NK-92 treated with Interleukin-12 subunit alpha and Interleukin-12 subunit beta, amount 100 ng/mL, for 24 hours (cell line): ENCODE data around the gene SH3TC1.

Experiments used
- DNase-seq: peaks from one replicate; lab custom pipeline; 2025; lab: John Stamatoyannopoulos, UW

Gene SH3TC1

DNA sequence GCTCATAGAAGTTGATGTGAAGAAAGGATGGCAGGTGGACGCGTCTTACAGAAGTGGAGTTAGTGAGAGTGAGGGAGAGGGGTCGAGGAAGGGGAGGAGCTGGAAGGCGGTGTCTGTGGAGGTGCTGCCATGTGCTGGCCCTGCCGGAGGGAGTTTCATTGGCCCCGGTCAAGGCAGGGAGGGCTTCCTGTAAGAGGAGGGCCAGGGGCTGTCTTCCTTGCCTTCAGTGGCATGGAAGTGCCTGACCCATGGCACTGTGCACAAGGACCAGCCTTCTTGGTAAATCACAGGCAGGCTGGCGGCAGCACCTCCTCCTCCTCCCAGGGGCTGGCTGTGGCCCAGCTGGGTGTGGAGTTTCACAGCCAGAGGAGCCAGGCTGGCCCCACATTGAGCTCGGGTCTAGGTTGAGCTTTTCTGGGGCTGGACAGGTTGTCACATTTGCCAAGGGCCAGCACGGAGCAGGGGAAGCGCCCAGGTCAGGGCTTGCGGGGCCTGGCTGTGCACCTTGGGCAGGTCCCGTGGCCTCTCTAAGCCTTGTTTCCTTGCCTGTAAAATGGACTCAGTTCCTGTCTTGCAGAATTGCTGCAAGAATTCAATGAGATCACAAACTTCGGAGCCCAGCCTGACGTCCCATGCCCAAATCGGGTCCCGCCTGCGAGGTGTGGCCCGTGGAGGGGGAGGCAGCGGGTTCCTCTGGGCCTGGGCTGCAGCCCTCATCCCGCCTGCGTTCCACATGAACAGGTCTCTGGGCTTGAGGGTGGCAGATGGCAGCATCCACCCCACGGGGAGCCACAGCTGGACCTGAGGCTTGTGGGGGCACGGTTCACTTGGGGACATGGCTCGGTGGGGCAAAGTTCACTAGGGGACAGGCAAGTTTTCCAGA is 77.5 kb downstream of the SH3TC1 start:
- DNase-seq = no peak

DNA sequence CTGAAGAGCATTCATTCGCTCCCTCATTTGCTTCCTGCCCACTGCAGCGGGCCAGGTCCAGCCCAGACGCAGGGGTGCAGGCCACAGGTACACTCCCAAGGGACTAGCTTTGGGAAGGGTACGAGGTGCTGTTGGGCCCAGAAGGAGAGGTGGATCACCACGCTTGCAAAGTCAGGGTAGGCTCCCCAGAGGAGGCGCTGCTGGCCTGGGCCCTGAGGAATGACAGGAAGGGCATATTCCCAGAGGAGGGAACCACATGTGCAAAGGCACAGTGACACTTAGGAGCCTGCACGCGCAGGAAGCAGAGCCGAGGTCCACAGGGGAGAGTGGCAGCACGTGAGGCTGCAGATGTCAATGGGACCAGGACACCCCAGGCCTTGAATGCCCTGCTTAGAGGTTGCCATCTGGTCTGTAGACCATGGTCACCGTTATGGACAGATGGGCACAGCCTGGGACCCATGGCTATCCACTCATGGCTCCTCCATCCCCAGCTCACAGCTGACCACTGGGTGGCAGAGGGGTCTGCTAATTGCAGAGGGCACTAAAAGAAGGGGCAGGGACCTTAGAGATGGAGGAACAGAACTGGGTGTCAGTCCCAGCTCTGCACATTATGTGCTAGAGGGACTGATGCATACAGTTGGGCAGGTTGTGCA is 78.4 kb downstream of the SH3TC1 start:
- DNase-seq = no peak

- DNase-seq = no peak
Observed at GRCh38 chr4:8278009-8278395, 78.9 kb downstream of the SH3TC1 start.

GRCh38 chr4:8278421-8279287 is 79.6 kb downstream of the SH3TC1 start:
- no peak for DNase-seq

DNA sequence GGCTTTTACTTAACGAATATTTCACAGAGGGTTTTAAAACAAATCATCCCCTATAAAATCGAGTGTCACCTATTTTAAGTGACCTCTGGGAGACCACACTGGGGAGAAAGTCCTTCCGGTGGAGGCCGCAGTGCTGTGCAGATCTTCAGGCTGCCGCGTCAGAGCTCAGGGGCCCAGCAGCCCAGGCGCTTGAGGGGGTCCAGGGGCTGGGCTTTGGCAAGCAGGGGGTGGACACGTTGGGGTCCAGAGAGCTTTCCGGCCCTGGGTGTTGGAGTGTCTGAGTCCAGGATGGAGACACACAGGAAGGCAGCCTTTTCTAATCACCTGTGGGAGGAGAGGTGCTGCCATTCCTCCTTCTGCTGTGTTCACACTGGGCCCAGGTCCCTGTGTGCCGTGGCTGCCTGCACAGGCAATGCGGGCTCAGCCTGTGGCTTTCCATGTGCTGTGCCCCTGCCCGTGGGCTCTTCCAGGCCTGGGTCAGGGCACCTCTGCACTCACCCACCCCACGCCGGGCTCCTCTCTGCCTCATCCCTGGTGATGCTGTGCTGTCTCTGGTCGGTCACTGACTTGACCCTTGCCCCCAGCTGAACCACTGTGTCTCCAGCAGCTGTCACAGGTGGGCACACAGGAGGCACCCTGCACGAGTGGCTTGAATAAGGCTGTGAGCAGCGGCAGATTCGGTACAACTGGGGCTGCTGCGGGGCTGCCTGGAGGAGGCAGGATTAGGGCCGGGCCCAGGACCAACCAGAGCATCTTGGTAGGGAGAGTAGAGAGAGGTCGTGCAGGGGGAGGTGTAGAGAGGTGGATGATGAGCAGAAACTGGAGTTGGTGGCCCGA is 80.4 kb downstream of the SH3TC1 start:
- DNase-seq = no peak

DNA sequence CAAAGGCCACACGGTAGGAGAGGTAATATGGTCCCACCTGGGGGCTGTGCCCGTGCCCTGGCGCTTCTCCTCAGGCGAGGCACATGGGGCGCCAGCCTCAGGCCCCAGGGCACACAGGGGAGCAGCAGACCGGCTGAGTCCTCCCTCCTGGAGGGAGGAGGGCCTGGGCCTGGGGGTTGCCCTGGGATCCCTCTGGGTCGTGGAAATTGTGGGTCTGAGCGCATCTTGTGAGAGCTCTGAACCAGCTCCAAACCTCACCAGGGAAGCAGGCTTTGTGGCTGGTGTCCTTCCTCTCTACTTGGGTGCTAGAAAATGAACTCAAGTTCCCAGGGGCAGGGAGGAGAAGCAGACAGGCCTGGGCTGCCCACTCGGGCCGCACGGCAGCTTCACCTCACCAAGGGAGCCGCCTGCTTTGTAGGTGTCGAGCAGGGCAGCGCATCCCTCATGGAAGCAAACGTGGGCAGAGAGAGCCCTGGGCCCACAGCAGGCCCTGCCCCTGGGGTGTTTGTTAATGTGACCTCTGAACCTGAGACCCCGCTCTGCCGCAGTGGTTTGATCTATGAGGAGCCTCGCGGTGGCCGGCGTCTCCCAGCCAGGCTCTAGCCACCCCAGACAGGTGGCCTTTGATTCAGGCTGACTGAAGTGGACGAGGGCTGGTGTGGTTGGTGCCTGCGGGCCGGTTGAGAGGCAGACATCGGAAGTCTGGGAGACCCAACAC is 81.2 kb downstream of the SH3TC1 start:
- DNase-seq = no peak

GRCh38 chr4:8280876-8281440 is 81.9 kb downstream of the SH3TC1 start:
- no peak for DNase-seq

DNA sequence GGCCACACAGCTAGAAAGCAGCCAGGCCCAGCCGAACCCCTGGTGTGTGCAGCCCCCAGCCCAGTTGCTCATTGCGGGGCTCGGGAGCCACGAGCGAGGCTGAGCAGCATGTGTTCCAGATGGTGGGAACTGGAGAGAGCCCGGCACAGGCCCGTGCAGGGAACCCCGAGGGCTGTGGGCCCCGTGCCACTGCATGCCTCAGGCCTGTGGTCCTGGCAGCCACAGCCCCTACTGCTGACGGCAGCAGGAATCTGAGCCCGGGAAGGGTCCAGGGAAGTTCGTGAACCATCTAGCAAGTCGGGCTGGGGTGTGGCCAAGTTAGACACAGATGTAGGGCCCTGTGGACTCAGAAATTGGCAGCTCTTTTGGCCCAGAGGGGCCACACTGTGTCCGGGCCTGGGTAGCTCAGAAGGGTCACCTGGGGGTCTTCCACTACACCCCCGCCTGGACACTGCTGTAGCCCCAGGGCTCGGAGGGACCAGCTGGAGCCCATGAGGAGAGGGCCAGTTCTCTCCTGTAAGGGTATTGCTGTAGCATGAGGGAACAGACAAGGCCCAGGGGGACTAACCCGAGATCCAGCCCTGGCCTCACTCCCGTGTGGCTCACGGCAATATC is 82.5 kb downstream of the SH3TC1 start:
- DNase-seq = no peak

DNA sequence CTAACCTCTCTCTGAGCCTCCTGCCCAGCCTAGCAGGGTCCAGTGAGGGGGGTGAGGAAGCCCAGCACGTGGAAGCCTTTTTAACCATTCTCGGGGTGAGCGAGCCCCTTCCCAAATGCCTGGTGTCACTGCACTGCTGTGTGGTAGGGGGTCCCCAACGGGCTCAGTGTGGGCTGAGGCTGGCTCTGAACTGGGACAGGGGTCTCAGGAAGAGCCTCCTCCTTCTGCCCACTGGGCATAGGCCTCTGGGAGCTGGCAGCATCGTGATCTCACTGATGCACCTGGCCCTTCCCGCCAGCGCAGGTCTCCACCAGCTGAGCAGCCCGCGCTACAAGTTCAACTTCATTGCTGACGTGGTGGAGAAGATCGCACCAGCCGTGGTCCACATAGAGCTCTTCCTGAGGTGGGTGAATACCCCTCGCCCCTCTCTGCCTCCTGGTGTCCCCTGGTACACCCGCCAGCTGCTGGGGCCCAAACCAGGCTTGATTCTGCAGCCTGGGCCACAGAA is 83.1 kb downstream of the SH3TC1 start:
- DNase-seq = no peak

- no peak for DNase-seq
Observed at GRCh38 chr4:8282742-8283141, 83.7 kb downstream of the SH3TC1 start.

- no peak for DNase-seq
Observed at GRCh38 chr4:8283161-8283560, 84.1 kb downstream of the SH3TC1 start.

DNA sequence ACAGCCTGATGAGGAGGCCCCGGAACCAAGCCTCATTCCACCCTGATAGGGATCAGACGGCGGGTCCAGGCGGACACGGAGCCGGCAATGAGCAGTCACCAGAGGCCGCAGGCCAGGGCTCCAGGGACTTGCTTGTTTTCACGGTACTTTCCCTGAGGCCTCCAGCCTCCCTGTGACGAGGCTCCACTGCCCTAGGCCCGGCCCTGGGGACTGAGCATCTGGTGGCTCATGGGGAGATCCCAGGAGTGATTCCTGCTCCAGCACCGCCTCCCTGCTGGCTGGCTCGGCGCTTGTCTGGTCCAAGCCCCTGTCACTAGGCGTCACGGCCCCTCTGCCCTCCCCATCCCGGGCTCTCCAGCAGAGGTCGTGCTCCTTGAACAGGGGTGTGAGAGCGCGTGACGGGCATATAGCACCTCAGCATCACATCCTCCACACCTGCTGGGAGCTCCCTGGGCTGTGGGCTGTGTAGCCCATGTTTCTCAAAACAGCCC is 84.6 kb downstream of the SH3TC1 start:
- no peak for DNase-seq

- DNase-seq = no peak
Observed at GRCh38 chr4:8284391-8284790, 85.3 kb downstream of the SH3TC1 start.

DNA sequence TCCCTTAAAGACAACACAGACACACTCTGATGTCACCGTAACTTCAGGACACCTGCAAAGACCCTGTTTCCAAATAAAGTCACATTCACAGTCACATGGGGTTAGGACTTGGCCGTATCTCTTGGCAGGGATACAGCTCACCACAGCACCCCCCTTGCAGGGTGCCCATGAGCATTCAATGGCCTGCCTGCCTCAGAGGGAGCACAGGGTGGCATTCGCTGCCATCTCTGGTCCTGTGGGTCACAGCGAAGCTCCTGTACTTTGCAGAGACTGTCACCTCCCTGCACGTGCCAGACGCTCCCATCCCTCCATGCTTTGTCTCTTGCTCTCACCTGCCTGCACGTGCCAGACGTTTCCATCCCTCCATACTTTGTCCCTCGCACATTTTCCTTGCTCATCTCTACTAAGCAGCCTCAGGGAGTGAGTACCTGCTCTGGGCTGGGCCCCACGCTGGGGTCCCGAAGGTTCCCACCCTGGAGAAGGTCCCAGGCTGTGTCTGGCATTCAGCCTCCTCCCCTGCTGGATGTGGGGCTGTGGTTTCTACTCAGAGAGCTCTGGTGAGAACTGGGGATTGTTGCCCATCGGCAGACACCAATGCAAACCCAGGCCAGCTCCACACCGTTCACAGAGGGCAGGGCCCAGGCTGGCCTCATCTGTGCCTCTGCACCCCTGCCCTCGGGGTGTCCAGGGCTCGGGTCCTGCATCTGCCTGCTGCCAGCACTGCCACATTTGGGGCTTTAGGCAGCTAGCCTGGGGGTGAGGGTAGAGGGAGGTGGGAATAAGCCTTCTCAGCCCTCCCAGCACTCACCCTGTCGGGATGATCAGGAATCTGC is 86.3 kb downstream of the SH3TC1 start:
- DNase-seq = no peak

- no peak for DNase-seq
Observed at GRCh38 chr4:8285976-8286718, 87.1 kb downstream of the SH3TC1 start.

GRCh38 chr4:8286719-8287342 is 87.7 kb downstream of the SH3TC1 start:
- DNase-seq = no peak
